NT2/D1 (cell line): ENCODE results near the gene CPEB1.

Experiments used
- SUZ12 ChIP-seq: IDR thresholded peaks from 2 replicates; pipeline ENCODE4 v1.6.1; 2011; ENCODE audit not compliant: insufficient read length, insufficient read depth; ENCODE audit errors: extremely low read depth
- ZNF274 ChIP-seq: IDR thresholded peaks from 2 replicates; pipeline ENCODE4 v1.6.1; 2011; ENCODE audit warnings: mild to moderate bottlenecking, low read depth, low read length

DNA sequence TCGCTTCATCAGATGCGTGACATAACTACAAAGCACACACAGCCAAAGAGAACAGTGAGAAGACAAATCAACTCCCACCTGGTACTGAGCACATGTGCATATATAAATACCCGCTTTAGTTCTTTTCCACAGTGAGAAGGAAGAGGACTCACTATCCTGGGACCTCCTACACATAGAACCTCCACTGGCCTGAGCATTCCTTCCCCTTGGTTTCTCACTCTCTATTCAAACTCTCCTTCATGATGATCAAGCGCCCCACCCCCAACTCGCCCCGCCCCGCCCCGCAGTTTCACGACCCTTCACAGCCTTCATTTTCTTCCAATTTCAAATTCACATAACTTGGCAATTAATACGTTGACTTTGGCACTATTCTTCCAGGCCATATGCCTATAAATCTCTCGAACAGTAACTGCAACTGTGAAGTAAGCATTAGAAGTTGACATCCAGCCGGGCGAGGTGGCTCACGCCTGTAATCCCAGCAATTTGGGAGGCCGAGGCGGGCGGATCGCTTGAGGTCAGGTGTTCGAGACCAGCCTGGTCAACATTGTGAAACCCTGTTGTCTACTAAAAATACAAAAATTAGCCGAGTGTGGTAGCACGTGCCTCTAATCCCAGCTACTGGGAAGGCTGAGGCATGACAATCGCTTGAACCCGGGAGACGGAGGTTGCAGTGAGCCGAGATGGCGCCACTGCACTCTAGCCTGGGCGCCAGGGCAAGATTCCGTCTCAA is 108.0 kb downstream of the CPEB1 start:
- no peak for TF ChIP-seq ZNF274
- no peak for TF ChIP-seq SUZ12
